HCT116 (cell line): Measurements from ENCODE around the gene HIVEP3.

Experiments used
- CBX3 ChIP-seq: IDR thresholded peaks from 2 replicates; pipeline ENCODE4 v1.6.1; 2012; ENCODE audit warnings: low read depth
- EGR1 ChIP-seq: IDR thresholded peaks from 2 replicates; pipeline ENCODE4 v1.6.1; 2012; ENCODE audit warnings: low read depth
- ELF1 ChIP-seq: IDR thresholded peaks from 2 replicates; pipeline ENCODE4 v1.6.1; 2012; ENCODE audit warnings: low read depth, borderline replicate concordance
- EZH2 ChIP-seq: fragments of 200-600 bp; sonication (generic); IDR thresholded peaks from 2 replicates; pipeline ENCODE4 v1.6.1; 2017; ENCODE audit warnings: antibody characterized with exemption, mixed run types
- JUND ChIP-seq: IDR thresholded peaks from 2 replicates; pipeline ENCODE4 v1.6.1; 2012
- POLR2A ChIP-seq: IDR thresholded peaks from 2 replicates; pipeline ENCODE4 v1.7.0; 2011; ENCODE audit warnings: borderline replicate concordance; ENCODE audit not compliant: insufficient read depth, insufficient read length; ENCODE audit errors: extremely low read depth
- POLR2AphosphoS5 ChIP-seq: IDR thresholded peaks from 2 replicates; pipeline ENCODE4 v1.6.1; 2011; ENCODE audit warnings: mild to moderate bottlenecking, low read depth, low read length, moderate library complexity
- RAD21 ChIP-seq: IDR thresholded peaks from 2 replicates; pipeline ENCODE4 v1.6.1; 2012; ENCODE audit warnings: low read depth, mild to moderate bottlenecking
- SRF ChIP-seq: IDR thresholded peaks from 2 replicates; pipeline ENCODE4 v1.6.1; 2012; ENCODE audit warnings: low read depth
- YY1 ChIP-seq: IDR thresholded peaks from 2 replicates; pipeline ENCODE4 v1.6.1; 2011; ENCODE audit warnings: low read length, low read depth, moderate library complexity, mild to moderate bottlenecking; ENCODE audit not compliant: insufficient replicate concordance; ENCODE audit errors: extremely low read depth
- ZBTB33 ChIP-seq: IDR thresholded peaks from 2 replicates; pipeline ENCODE4 v1.6.1; 2011; ENCODE audit warnings: mild to moderate bottlenecking, low read length, moderate library complexity; ENCODE audit not compliant: insufficient replicate concordance; ENCODE audit errors: extremely low read depth
- ZNF274 ChIP-seq: fragments of 200-500 bp; sonication (Bioruptor generic); IDR thresholded peaks from 2 replicates; pipeline ENCODE4 v1.6.1; 2014; ENCODE audit warnings: mild to moderate bottlenecking, low read depth, low read length, inconsistent platforms
- TF ChIP-seq, protein P1 (sequence below), 3 experiments: fragments of 200-600 bp in 1 of 3; sonication (generic) in 1 of 3; IDR thresholded peaks in 2 of 3; conservative IDR thresholded peaks in 1 of 3; 2 replicates each; pipeline ENCODE4 v1.5.1; 2012 to 2017; ENCODE audit warnings: low read depth in 2 of 3, low read length in 2 of 3, antibody characterized with exemption in 1 of 3, borderline replicate concordance in 1 of 3, control low read depth in 1 of 3, mild to moderate bottlenecking in 1 of 3, mixed read lengths in 1 of 3, mixed run types in 1 of 3, moderate library complexity in 1 of 3; ENCODE audit not compliant: insufficient read depth in 1 of 3
- TF ChIP-seq, protein P2 (sequence below): IDR thresholded peaks from 2 replicates; pipeline ENCODE4 v1.6.1; 2012; ENCODE audit warnings: low read depth

DNA sequence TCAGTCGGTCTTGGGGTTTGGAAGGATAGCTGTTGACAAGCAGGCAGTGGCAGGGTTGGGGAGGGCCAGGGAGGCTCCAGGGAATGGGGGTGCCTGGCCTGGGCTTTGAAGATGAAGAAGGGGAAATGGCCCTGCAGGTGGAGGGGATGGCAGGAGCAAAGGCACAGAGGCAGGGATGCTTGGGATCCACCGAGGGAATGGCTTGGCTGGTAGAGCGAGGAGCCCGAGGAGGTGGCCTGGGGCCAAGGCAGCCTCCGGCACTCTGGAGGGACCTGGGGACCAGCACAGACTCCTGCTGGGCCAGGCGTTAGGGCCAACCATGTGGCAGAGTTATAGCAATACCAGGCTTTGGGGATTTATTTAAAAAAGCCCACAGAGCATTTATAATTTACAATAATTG is 371.4 kb downstream of the HIVEP3 start:
- TF ChIP-seq SRF (no peak), RAD21 (no peak), EZH2 (no peak), ELF1 (no peak), ZNF274 (no peak), POLR2A (no peak), POLR2AphosphoS5 (no peak), EGR1 (no peak), JUND (no peak), ZBTB33 (no peak), YY1 (no peak), CBX3 (no peak)
- TF ChIP-seq, protein P1, sequence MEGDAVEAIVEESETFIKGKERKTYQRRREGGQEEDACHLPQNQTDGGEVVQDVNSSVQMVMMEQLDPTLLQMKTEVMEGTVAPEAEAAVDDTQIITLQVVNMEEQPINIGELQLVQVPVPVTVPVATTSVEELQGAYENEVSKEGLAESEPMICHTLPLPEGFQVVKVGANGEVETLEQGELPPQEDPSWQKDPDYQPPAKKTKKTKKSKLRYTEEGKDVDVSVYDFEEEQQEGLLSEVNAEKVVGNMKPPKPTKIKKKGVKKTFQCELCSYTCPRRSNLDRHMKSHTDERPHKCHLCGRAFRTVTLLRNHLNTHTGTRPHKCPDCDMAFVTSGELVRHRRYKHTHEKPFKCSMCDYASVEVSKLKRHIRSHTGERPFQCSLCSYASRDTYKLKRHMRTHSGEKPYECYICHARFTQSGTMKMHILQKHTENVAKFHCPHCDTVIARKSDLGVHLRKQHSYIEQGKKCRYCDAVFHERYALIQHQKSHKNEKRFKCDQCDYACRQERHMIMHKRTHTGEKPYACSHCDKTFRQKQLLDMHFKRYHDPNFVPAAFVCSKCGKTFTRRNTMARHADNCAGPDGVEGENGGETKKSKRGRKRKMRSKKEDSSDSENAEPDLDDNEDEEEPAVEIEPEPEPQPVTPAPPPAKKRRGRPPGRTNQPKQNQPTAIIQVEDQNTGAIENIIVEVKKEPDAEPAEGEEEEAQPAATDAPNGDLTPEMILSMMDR (IDR thresholded peaks at IDR 0.05 in 2 of 3, conservative IDR thresholded peaks at IDR 0.05 in 1 of 3; ENCODE audit: borderline replicate concordance in 1 of 3, insufficient read depth in 1 of 3, low read depth in 2 of 3, low read length in 2 of 3), result no peak
- TF ChIP-seq, protein P2, sequence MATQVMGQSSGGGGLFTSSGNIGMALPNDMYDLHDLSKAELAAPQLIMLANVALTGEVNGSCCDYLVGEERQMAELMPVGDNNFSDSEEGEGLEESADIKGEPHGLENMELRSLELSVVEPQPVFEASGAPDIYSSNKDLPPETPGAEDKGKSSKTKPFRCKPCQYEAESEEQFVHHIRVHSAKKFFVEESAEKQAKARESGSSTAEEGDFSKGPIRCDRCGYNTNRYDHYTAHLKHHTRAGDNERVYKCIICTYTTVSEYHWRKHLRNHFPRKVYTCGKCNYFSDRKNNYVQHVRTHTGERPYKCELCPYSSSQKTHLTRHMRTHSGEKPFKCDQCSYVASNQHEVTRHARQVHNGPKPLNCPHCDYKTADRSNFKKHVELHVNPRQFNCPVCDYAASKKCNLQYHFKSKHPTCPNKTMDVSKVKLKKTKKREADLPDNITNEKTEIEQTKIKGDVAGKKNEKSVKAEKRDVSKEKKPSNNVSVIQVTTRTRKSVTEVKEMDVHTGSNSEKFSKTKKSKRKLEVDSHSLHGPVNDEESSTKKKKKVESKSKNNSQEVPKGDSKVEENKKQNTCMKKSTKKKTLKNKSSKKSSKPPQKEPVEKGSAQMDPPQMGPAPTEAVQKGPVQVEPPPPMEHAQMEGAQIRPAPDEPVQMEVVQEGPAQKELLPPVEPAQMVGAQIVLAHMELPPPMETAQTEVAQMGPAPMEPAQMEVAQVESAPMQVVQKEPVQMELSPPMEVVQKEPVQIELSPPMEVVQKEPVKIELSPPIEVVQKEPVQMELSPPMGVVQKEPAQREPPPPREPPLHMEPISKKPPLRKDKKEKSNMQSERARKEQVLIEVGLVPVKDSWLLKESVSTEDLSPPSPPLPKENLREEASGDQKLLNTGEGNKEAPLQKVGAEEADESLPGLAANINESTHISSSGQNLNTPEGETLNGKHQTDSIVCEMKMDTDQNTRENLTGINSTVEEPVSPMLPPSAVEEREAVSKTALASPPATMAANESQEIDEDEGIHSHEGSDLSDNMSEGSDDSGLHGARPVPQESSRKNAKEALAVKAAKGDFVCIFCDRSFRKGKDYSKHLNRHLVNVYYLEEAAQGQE, result no peak
